NCI-H526 treated with DMSO at 0.1 percent for 48 hours (cell line): ENCODE results near the gene DPP6.
"Not testable (repeated sequence)": the region's sequence is repeated elsewhere in the genome, so short reads cannot be mapped to it uniquely, and the experiment has no call there.

ENCODE experiments used
- DNase-seq: peaks from one replicate; lab custom pipeline; 2025; lab: John Stamatoyannopoulos, UW

The DPP6 gene

DNA sequence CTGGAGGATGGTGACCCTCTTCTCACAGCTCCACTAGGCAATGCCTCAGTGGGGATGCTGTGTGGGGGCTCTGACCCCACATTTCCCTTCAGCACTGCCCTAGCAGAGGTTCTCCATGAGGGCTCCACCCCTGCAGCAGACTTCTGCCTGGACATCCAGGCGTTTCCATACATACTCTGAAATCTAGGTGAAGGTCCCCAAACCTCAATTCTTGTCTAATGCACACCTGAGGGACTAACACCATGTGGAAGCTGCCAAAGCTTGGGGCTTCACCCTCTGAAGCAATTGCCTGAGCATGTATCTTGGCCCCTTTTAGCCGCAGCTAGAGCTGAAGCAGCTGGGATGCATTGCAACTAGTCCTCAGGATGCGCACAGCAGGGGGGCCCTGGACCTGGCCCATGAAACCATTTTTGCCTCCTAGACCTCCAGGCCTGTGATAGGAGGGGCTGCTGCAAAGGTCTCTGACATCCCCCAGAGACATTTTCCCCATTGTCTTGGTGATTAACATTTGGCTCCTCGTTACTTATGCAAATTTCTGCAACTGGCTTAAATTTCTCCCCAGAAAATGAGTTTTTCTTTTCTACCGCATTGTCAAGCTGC is 882.3 kb downstream of the DPP6 start:
- DNase-seq = not testable (repeated sequence)

DNA sequence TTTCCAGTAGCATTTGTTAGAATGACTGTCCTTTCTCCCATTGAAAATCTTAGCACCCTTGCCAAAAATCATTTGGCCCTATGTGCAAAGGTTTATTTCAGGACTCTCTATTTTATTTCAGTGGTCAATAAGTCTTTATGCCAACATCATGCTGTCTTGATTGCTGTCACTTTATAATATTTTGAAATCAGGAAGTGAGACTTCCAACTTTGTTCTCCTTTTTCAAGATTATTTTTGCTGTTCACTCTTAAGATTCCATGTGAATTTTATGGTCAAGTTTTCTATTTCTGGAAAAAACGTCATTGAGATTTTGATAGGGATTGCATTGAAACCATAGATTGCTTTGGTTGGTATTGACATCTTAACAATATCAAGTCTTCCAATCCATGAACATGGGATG is 885.6 kb downstream of the DPP6 start:
- no peak for DNase-seq

DNA sequence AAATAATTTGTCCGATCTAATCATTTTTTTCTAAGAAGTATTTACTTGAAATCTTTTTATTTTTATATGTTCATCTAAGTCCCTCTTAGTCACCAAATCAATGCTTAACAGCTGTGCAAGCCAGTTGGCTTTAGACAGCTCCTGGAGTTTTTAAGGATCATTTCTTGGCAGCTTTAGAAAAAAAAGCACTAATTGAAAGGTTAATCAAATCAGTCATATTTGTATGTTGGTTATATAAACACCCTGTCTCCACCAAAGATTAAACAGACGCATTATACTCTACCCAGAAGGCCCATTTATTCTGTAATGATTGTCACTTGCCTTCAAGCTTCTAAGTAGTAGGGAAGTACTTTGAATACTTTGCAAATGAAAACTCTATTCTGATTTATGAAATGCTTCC is 890.5 kb downstream of the DPP6 start:
- no peak for DNase-seq
